IPS-20b (cell line): ENCODE measurements around the gene ZBTB20.

ENCODE experiments used
- H3K27ac ChIP-seq: one replicate; pipeline ENCODE4 v1.5.1; 2013; ENCODE audit warnings: low read length
- H3K27me3 ChIP-seq: 2 replicates; pipeline ENCODE4 v1.6.1; 2013; ENCODE audit warnings: mild to moderate bottlenecking, low read length, inconsistent platforms; ENCODE audit not compliant: insufficient read depth
- H3K36me3 ChIP-seq: 2 replicates; pipeline ENCODE4 v1.6.1; 2013; ENCODE audit warnings: low read depth, mild to moderate bottlenecking, inconsistent platforms, low read length, moderate library complexity; ENCODE audit not compliant: insufficient read depth
- H3K4me1 ChIP-seq: 2 replicates; pipeline ENCODE4 v1.6.1; 2013; ENCODE audit warnings: mild to moderate bottlenecking, control low read depth, inconsistent platforms, low read length, moderate library complexity; ENCODE audit not compliant: insufficient read depth
- H3K4me3 ChIP-seq: 2 replicates; pipeline ENCODE4 v1.5.1; 2013; ENCODE audit warnings: mild to moderate bottlenecking, low read length, inconsistent platforms
- H3K9ac ChIP-seq: 2 replicates; pipeline ENCODE4 v1.6.1; 2013; ENCODE audit warnings: low read depth, mild to moderate bottlenecking, inconsistent platforms, low read length, moderate library complexity
- H3K9me3 ChIP-seq: 2 replicates; pipeline ENCODE4 v1.6.1; 2013; ENCODE audit warnings: mild to moderate bottlenecking, low read depth, low read length, inconsistent platforms; ENCODE audit not compliant: insufficient read depth

The ZBTB20 gene

GRCh38 chr3:114727373-114727772 is 419.7 kb downstream of the ZBTB20 start:
- Histone ChIP-seq H3K4me1 (no peaks in the 10 kb centered on the region), H3K27ac (no peak overlapping the region), H3K27me3 (no peaks in the 10 kb centered on the region), H3K9ac (no peak overlapping the region), H3K9me3 (no peaks in the 10 kb centered on the region), H3K36me3 (no peaks in the 10 kb centered on the region), H3K4me3 (no peak overlapping the region)

GRCh38 chr3:114725966-114726365 is 421.1 kb downstream of the ZBTB20 start:
- Histone ChIP-seq H3K27ac (no peak overlapping the region), H3K4me1 (no peaks in the 10 kb centered on the region), H3K9me3 (no peaks in the 10 kb centered on the region), H3K9ac (no peak overlapping the region), H3K27me3 (no peaks in the 10 kb centered on the region), H3K4me3 (no peak overlapping the region), H3K36me3 (no peaks in the 10 kb centered on the region)

- Histone ChIP-seq H3K4me3 (no peak overlapping the region), H3K27me3 (no peaks in the 10 kb centered on the region), H3K9ac (no peak overlapping the region), H3K36me3 (no peaks in the 10 kb centered on the region), H3K4me1 (no peaks in the 10 kb centered on the region), H3K9me3 (no peaks in the 10 kb centered on the region), H3K27ac (no peak overlapping the region)
Observed at GRCh38 chr3:114722530-114722929, 424.6 kb downstream of the ZBTB20 start.

GRCh38 chr3:114721864-114722263 is 425.2 kb downstream of the ZBTB20 start:
- Histone ChIP-seq H3K9ac (no peak overlapping the region), H3K4me3 (no peak overlapping the region), H3K36me3 (no peaks in the 10 kb centered on the region), H3K9me3 (no peaks in the 10 kb centered on the region), H3K27ac (no peak overlapping the region), H3K4me1 (no peaks in the 10 kb centered on the region), H3K27me3 (no peaks in the 10 kb centered on the region)

GRCh38 chr3:114721209-114721608 is 425.9 kb downstream of the ZBTB20 start:
- Histone ChIP-seq H3K4me1 (no peaks in the 10 kb centered on the region), H3K9ac (no peak overlapping the region), H3K4me3 (no peak overlapping the region), H3K27me3 (no peaks in the 10 kb centered on the region), H3K27ac (no peak overlapping the region), H3K9me3 (no peaks in the 10 kb centered on the region), H3K36me3 (no peaks in the 10 kb centered on the region)

- Histone ChIP-seq H3K9ac (no peak overlapping the region), H3K4me3 (no peak overlapping the region), H3K27me3 (no peaks in the 10 kb centered on the region), H3K4me1 (peaks cover 5% of the 10 kb centered on the region; the same call in 1 of the 2 replicates), H3K36me3 (no peaks in the 10 kb centered on the region), H3K9me3 (no peaks in the 10 kb centered on the region), H3K27ac (no peak overlapping the region)
Observed at GRCh38 chr3:114718898-114719210, 428.2 kb downstream of the ZBTB20 start.

- H3K4me3 ChIP-seq: no peak overlapping the region
- peaks cover 5% of the 10 kb centered on the region; the same call in 1 of the 2 replicates for H3K4me1 ChIP-seq
- no peak overlapping the region for H3K27ac ChIP-seq
- H3K36me3 ChIP-seq: no peaks in the 10 kb centered on the region
- no peaks in the 10 kb centered on the region for H3K27me3 ChIP-seq
- no peaks in the 10 kb centered on the region for H3K9me3 ChIP-seq
- no peak overlapping the region for H3K9ac ChIP-seq
Observed at GRCh38 chr3:114718071-114718897, 428.8 kb downstream of the ZBTB20 start.

GRCh38 chr3:114716916-114717315 is 430.2 kb downstream of the ZBTB20 start:
- Histone ChIP-seq H3K27ac (no peak overlapping the region), H3K27me3 (no peaks in the 10 kb centered on the region), H3K4me1 (peaks cover 5% of the 10 kb centered on the region; the same call in 1 of the 2 replicates), H3K9me3 (no peaks in the 10 kb centered on the region), H3K9ac (no peak overlapping the region), H3K4me3 (no peak overlapping the region), H3K36me3 (no peaks in the 10 kb centered on the region)

- no peaks in the 10 kb centered on the region for H3K27me3 ChIP-seq
- H3K36me3 ChIP-seq: no peaks in the 10 kb centered on the region
- H3K4me3 ChIP-seq: no peak overlapping the region
- H3K9me3 ChIP-seq: no peaks in the 10 kb centered on the region
- no peak overlapping the region for H3K27ac ChIP-seq
- no peak overlapping the region for H3K9ac ChIP-seq
- H3K4me1 ChIP-seq: peaks cover 5% of the 10 kb centered on the region; the same call in 1 of the 2 replicates
Observed at GRCh38 chr3:114716126-114716525, 431.0 kb downstream of the ZBTB20 start.

GRCh38 chr3:114714957-114715460 is 432.1 kb downstream of the ZBTB20 start:
- no peaks in the 10 kb centered on the region for H3K36me3 ChIP-seq
- peaks cover 5% of the 10 kb centered on the region; the same call in 1 of the 2 replicates for H3K4me1 ChIP-seq
- H3K27me3 ChIP-seq: no peaks in the 10 kb centered on the region
- H3K27ac ChIP-seq: peak overlapping the region; percentile 5
- H3K9ac ChIP-seq: no peak overlapping the region
- no peaks in the 10 kb centered on the region for H3K9me3 ChIP-seq
- no peak overlapping the region for H3K4me3 ChIP-seq

GRCh38 chr3:114714237-114714636 is 432.9 kb downstream of the ZBTB20 start:
- Histone ChIP-seq H3K27ac (peak overlapping the region; percentile 5), H3K9me3 (no peaks in the 10 kb centered on the region), H3K27me3 (no peaks in the 10 kb centered on the region), H3K4me1 (peaks cover 5% of the 10 kb centered on the region; the same call in 1 of the 2 replicates), H3K9ac (no peak overlapping the region), H3K36me3 (no peaks in the 10 kb centered on the region), H3K4me3 (no peak overlapping the region)
